HG03196 (cell line): ENCODE measurements around the gene TRAF3IP1.
"Not testable (repeated sequence)": the region's sequence is repeated elsewhere in the genome, so short reads cannot be mapped to it uniquely, and the experiment has no call there.

Experiments
- ATAC-seq: cut with Tn5 transposase; IDR thresholded peaks from one replicate; pipeline ENCODE4 v1.9.1; 2021; ENCODE audit not compliant: unreplicated experiment

TRAF3IP1 gene

DNA sequence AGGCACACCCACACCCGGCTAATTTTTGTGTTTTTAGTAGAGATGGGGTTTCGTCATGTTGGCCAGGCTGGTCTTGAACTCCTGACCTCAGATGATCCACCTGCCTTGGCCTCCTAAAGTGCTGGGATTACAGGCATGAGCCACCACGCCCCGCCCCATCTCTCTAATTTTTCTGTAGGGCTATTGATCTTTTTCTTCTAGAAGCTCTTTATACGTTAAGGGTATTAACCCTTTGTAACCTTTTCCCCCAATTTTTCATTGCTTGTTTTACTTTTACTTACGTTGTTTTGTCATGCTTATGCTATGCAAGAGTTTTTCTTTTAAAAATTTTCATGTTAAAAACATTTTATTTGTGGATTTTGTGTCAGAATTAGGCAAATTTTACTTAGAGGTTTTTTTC, 121.9 kb downstream of the TRAF3IP1 start:
- not testable (repeated sequence) for ATAC-seq

DNA sequence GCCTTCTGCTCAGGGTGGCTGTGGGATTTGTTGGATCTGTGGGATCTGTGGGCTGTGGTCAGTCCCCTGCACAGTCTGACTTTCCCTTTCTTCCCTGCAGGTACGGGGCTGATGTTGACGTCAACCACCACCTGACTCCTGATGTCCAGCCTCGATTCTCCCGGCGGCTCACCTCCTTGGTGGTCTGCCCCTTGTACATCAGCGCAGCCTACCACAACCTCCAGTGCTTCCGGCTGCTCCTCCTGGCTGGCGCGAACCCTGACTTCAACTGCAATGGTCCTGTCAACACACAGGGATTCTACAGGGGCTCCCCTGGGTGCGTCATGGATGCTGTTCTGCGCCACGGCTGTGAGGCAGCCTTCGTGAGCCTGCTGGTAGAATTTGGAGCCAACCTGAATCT, 123.9 kb downstream of the TRAF3IP1 start:
- ATAC-seq: no peak

DNA sequence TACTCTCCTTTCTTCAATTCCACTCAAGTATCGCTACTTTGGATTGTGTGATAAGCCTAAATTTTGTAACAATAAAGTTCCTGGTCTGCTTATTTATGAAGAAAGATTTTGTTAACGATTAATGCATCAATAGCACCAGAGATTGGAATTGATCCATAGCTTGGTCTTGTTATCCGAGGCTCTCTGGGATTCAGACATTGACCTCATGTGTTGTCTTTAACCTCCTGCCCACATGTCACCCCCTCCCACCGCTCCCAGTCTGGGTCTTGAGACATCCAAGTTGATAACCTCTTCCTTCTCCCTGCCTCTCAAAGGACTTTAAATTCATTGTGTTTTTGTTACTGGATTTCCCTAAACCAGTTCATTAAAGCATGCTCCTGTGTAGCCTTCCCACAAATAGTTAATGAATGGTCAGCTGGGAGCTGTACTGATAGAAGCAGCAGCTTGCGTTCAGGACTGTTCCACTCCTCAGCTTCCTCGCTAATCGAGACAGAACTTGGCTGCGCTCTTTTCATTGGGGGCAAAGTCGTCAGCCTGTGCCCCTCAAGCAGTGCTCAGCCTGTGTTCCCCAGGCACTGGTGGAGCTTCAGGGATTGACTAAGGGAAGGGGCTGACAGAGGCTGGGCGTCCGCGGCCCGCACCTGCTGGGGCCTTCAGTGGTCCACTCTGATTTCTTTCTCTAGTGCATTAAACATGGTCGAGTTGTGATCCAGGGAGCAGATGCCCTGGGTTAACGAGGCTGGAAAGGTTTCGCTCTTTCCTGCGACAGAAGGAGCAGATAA, 125.3 kb downstream of the TRAF3IP1 start:
- ATAC-seq: no peak

- no peak for ATAC-seq
Observed at GRCh38 chr2:238446371-238446770, 126.1 kb downstream of the TRAF3IP1 start.

GRCh38 chr2:238448031-238448955, 128.0 kb downstream of the TRAF3IP1 start:
- ATAC-seq: no peak

DNA sequence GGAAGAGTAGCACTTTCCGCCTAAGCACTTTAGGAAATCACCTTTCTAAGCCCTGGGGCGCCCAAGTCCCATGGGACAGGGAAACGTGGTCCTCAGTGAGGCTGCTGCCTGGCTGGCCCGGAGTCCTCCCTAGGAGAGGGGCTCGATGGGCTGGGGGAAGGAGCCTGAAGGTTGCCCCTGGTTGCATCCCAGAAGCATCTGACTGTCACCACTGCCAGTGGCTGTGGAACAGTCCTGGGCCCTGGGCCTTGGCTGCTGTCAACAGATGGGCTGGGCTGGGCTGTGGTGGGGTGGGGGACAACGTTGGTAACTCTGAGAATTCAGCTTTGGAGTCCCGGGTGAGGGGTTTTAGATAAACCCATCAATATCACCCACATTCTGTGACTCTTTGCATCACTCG, 128.9 kb downstream of the TRAF3IP1 start:
- no peak for ATAC-seq

GRCh38 chr2:238449909-238450417, 129.6 kb downstream of the TRAF3IP1 start:
- ATAC-seq: no peak

- no peak for ATAC-seq
Observed at GRCh38 chr2:238450440-238450861, 130.1 kb downstream of the TRAF3IP1 start.
